ENCODE measurements around the gene NHSL1. TPM values are rescaled to one million over a fixed set of nuclear protein-coding genes. Genes with fewer than 3 reads are reported as not detected.

Gene NHSL1
- total RNA-seq, 1 experiment from 2014 or later: 3.1 TPM

DNA sequence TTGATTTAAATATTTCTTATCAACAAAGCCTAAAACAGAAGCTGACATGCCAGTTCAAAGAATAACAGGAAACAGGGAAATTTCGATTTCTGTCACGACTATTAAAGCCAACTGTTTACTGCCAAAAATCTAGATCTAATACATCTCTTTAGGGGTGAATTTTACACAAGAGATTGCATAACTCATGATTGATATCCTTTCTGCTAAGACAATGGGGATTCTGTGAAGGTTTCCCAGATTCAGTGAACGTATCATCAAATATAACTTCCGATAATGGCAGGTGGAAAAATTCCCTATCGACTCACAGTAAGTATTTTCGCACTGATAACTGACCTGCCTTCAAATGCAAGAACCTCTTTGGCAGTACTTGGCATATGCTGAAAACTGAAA is 42.9 kb downstream of the NHSL1 start:
- DNase-seq (ENCODE audit: low spot score): no peak

DNA sequence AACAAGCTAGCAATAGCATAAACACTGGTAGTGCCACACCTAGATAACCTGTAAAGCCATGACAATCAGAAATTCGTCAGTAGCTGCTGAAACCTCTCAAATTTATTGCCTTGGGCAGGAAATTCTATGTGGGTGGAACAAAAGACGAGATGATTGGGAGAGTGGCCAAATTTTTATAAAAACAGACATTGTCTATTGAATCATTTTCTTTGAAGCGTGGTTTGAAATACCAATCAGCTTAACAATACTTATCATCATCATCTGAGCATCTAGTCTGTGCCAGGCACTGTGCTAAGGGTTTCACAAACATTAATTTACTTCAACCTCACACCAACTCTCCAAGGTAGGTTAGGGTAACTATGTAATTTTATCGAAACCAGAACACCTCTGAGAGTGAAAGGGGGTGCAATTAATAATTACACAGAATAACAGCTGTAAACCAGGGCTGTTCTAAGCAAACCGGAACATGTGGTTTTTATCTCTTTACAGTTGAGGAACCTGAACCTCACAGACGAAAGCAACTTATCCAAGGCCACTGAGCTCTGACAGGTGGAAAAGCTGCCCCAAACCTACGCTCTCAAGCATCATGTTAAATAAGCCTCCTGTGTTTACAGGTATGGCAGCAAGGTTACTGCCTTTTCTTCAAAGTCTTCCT is 43.4 kb downstream of the NHSL1 start:
- no peak for DNase-seq (ENCODE audit: low spot score)

DNA sequence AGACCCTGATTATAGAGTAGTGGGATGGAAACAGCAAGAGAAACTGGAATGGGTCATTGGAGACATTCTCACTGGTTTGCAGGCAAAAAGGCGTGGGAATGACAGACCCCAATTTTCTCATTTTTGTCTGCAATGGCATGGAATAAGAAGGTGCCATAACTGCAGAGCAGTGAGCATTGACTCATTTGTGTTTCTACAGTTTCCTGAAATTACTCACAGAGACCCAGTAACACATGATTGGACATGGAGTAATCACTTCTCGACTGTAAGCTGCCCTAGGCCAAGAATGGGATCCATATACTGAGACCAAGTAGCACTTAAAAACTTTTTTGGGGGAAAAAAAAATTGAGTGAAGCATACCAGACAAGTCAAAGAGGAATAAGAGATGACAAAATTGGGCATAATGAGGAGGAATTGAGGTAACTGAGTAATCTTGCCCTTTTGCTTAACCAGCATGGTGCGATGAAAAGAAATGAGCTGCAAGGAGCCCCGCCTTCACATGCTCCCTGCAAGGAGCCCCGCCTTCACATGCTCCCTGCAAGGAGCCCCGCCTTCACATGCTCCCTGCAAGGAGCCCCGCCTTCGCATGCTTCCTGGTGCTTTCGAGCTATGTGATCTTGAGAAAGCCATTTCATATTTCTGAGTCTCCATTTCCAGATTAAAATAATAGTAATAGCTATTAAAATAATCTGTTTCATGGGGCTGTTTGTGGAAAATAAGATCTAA is 44.1 kb downstream of the NHSL1 start:
- DNase-seq (ENCODE audit: low spot score): no peak

DNA sequence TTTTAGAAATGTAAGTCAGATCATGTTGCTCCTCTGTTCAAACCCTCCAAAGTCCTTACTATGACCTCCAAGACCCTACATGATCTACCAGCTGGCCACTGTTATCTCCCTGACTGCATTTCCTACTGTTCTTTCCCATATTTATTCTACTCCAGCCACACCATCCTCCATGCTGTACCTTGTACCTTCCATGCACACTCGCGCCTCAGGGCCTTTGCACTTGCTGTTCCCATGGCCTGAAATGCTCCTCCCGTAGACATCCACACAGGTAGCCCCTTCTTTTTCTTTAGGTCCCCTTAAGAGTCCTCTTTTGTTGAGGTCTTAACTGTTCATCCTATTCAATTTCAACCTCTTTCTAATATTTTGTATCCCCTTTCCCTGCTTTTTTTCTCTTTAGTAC is 48.3 kb downstream of the NHSL1 start:
- DNase-seq (ENCODE audit: low spot score): no peak

DNA sequence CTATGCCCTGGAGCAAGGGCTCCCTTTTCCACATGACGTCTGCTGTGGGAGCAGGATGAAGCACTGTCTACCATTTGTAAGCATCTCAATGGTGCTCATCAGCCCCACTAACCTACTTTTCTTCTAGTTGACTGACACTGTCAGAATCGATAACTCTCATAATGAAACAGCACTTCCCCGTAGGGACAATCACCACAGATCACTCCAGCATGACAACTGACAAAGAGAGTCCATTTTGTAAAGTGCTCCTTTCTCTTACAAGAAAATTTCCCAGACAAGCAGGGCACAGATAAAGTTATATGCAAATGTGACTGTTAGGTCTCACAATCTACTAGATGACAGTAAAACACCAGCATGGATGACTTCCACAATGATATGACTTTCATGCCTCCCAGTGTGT is 48.8 kb downstream of the NHSL1 start:
- no peak for DNase-seq (ENCODE audit: low spot score)

DNA sequence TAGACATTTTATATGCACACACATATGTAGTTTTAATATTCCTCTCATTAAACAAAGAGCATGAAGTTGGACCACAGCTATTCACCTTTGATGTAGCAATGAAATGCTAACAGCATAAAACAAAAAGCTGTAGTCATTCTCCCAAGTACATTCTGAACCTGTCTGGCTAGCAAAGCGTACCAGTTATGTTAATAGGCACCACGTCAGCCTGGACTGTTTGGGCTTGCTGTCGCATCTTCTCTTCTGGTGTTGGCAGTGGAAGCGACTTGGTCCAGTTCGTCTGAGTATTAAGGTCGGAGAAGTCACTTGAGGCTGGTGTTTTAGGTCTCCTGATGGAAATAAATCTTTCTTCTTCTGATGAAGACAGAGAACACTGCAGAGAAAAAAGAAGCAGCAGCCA is 52.5 kb downstream of the NHSL1 start:
- no peak for DNase-seq (ENCODE audit: low spot score)

DNA sequence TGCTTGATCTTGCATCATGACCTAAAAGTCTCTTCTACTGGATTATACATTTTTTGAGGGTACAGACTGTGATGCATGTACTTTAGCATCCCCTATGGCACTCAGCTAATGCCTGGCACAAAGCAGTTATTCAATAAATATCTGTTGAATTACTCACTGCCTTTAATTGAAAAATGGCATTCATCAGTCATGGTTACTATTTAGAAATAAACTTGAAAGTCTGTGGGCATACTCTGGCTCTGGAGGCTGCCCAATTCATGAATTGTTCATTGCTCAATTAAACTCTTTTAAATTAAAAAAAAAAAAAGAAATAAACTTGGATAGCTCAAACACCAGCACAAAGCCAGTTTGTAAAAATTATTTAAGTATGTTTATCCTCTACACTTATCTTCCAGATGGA is 55.3 kb downstream of the NHSL1 start:
- DNase-seq (ENCODE audit: low spot score): no peak

DNA sequence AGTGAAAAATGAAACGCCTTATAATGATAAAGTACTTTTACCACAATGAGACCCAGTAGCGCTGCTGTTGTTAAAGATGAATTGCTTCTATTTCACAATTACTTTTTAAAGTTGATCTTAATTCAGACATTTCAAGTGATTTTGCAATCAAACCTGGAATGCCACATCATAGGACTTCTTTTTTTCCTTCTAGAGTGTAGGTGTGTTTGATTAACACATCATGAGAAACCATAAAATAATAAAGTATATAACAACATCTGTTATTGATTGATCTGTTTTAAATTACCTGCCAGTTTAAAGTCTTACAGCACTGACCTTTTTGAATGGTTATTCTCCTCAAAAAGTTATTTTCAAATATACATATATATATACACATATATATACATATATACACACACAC is 56.6 kb downstream of the NHSL1 start:
- no peak for DNase-seq (ENCODE audit: low spot score)

DNA sequence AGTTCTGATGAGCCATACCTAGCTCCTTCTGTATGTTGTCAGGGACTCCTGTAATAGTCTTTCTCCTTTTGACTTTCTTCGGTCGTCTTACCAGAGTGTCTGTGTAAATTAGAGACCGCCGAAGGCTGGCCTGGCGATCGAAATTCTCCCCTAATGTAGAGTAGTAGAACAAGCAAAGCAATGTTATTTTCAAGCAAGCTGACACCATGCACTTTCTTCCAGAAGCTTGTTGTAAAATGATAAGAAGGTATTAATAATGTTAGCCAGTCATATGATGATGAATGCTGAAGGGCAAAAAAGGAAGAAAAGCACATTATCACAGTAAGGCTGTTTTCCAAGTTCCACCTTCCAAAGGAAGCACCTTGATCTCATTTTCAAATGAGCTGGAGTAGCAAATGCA is 57.3 kb downstream of the NHSL1 start:
- no peak for DNase-seq (ENCODE audit: low spot score)

DNA sequence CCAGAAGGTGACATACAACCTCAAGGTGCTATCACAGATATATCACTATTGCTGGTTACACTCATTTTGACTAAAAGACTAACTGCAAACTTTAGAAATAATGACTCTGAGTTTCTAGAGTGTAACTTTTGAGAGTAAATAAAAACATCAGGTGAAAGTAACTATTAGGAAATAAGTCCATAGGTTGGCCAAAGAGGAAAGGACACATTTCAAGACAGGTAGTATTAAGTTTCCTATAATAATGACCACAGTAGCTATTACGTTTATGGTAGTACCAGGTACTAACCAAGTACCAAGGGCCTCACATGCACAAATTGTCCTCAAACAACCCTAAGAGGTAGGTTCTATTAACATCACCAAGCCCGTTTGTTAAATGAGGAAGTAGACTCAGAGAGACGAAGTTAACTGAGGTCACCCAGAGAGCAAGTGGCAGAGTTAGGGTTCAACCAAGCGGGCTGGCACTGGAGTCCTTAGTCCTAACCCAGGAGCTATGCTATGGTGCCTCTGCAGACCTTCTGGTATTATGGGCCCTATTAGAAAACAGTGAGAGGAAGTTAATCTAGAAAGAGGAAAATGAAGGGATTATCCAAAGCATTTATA is 58.4 kb downstream of the NHSL1 start:
- DNase-seq (ENCODE audit: low spot score): no peak

DNA sequence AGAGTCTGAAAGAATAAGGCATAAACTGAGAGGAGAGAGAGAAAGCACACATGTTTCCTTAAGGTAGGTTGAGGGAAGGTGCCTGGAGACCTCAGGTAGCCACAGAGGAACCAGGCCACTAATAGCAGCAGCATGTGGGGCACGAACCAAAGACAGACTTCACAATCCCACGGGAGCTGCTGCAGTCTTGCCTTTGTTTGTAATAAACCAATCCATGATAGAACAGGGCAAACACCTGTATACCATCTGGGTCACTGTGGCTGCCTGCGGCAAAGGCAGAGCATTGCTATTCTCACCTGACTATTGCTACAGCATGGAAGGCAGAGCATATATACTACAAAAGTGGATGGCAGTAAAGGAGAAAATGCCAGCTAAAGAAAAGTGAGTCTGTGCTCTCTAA is 59.0 kb downstream of the NHSL1 start:
- no peak for DNase-seq (ENCODE audit: low spot score)

DNA sequence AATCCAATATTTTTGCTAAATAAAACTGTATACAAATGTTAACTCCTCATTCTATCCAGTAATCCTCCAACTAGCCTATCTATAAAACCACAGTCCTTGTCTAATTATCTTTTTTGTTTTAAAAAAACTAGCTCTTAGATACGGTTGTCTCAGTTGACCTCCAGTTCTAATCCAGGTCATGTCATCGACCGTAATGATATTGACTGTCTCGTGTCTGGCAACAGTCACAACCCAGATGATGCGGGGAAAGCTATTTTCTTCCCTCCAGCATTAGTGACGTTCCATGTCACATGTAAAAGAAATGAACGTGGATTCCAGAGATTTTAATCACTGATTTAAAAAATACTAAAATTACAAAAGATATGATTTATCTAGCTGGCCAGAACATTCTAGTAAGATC is 59.7 kb downstream of the NHSL1 start:
- DNase-seq (ENCODE audit: low spot score): no peak

DNA sequence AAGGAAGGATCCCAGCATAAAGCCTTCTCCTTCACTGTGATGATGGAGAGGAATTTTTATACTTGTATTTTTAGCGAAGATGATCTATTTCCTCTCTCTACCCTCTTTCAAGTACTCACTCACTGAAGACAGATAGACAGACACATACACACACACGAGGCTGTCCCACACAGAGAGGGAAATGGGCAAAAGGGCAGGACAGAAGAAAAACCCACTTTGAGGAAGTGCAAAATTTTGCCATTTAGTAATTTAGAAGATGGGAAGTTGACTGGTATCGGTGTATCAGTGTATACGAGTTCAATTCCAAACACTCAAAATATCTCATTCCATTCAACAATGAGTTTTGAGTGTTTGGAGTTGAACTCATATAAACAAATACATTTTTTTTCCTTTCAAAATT is 64.4 kb downstream of the NHSL1 start:
- DNase-seq (ENCODE audit: low spot score): no peak

DNA sequence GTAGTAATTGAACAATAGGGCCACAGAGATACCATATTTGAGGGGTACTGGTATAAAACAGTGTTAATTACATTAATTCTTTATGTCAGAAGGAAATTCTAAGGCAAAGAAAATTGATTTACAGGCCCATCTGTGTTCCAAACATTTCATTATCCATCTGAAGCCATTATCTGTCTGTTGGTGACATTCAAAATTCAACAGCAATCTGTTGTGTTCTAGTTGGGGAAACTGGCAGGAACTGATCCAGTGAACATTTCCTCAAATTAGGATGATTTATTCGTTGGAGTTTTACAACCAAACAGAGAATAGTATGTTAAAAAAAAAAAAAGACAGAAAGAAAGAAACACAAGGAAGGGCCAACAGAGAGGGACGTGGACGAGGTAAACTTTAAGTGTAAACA is 65.2 kb downstream of the NHSL1 start:
- DNase-seq (ENCODE audit: low spot score): no peak

DNA sequence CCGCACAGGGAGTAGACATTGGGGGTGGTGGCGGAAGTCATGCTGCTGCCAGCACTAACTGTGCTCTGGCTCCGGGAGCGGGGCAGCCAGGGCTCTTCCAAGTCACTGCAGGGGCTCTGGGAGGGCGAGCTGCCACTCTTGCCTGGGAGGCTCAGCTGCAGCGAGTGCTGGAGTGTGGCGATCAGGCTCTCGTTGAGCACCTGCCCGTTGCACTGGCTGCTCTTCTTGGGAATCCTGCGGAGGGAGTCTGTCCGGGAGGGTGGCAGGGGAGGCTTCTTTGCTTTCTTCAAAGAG is 67.3 kb downstream of the NHSL1 start:
- no peak for DNase-seq (ENCODE audit: low spot score)

DNA sequence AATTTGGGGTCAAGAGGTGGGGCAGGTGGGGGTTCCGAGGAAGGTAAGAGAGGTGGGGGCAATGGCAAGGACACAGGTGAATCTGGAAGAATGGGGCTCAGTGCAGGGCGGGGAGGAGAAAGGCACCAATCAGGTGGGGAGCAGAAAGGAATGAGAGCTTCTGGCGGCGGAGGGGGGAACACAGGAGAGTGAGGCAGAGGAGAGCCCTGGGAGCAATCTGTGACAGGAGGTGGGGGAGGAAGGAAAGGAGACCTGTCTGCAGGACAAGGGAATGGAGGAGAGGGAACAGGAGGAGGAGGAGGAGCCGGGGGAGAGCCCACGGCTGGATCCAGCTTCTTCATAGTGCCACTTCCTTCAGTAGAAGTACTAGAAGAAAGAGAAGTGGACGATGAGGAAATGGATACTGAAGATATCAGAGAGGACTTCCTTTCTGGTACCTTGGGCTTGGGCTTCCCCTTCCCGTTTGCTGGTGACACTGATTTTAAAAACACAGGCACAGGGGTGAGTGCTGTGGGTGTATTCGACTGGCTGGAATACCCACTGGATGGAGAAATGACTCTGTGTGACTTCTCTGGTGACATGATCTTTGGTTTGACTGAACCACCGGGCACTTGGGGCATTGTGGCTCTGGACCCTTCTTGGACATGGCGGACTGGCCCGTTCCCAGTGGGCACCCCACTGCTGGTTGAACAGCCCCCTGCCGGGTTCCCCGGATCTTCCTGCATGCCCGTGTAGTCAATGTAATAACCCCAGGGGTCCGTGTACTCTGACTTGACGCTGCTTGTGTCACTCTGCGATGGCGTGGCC is 67.8 kb downstream of the NHSL1 start:
- DNase-seq (ENCODE audit: low spot score): no peak

DNA sequence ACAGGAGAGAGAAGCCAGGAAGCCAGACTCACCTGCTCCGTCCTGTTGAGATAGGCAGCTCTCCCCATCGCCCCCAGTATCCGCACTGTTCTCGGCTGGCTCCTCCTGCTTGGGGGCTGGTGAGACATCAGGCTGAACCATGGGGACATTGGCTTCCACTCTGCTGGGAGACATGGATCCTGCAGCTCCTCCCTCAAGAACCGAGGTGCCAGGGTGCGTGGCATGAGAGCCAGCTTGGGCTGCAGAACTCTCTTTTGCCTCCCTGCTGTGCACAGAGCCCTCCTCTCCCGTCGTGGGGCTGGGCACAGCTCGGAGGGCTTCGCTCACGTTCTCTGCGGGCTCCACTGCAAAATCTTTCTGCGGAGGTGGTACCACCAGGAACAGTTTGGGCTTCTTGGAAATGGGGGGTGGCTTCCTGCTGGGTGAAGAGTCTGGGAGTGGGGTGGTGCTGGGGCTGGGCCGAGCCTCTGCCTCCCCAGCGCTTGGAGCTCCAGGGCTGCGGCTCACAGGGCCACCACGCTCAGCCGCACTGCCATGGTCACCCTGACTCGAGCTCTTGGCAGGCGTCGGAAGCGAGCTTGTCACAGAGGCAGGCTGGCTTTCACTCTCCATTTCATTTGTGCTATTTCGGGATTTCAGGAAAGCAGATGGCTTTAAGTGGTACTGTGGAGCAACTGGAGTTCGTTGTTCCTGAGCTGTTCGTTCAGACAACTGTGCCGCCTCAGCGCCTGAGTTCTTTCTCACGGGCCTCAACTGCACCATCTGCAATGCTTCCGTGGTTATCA is 68.7 kb downstream of the NHSL1 start:
- DNase-seq (ENCODE audit: low spot score): no peak

DNA sequence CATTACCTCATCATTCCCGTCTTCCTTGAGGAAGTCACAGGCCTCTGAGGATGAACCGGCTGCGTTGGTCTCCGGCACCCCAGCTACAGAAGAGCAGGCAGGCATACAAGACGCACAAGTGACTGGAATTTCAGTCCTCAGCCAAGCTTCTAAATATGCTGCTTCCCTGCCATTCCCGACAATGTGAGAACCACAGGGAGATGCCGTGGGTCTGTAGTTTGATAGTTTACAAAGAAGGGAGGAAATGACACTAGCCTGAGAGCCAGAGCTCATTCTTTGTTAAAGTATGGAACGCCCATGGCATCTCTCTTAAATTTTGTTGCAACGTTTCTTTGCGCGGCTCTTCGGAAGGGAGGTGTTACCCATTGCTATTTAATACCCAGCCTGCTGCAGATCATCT is 69.5 kb downstream of the NHSL1 start:
- no peak for DNase-seq (ENCODE audit: low spot score)

DNA sequence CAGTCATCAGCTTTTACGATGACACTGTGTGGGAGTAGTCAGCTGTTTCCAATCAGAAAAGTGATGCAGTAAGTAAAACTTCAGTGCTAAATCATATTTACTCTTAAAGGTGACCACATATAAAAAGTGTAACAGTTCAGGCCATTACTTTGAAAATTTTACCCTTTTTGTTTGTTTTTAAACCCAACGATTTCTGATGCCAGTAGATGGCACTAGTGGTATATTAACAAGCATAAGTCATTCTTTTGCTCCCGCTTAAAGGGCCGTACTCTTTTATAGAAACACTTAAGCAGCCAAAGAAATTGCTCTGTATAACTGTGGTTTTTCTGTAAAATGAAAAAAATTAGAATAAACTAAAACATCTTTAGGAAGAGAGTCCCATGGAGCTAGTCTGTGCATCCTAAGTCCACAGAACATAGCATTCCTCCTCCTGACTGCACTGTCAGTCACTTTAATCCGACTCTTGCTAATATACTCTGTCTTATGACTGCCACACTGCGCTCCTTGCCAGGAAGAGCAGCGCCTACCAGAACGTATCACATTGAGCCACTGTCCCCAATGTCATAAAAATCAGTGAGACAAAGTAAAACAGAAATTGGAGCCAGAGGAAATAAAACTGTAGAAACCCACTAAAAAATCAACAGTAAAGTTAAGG is 70.2 kb downstream of the NHSL1 start:
- DNase-seq (ENCODE audit: low spot score): no peak

DNA sequence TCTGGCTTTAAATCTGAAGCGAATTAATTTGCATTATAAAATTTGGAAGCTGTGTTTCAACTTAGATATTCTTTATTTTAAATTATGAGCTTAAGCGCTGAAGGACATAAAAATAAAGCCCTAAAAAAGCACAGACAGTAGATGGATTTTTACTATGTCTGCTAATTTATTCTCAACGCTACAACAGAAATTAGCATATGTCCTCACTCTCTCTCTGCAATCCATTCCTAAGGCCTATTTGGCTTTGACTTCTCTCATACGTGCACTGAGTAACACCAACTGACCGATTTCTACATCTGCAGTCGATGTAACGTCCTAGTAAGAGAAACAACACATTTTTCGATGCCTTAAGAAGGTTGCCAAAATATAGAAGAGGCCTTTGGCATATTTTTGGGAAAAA is 71.6 kb downstream of the NHSL1 start:
- DNase-seq (ENCODE audit: low spot score): no peak

DNA sequence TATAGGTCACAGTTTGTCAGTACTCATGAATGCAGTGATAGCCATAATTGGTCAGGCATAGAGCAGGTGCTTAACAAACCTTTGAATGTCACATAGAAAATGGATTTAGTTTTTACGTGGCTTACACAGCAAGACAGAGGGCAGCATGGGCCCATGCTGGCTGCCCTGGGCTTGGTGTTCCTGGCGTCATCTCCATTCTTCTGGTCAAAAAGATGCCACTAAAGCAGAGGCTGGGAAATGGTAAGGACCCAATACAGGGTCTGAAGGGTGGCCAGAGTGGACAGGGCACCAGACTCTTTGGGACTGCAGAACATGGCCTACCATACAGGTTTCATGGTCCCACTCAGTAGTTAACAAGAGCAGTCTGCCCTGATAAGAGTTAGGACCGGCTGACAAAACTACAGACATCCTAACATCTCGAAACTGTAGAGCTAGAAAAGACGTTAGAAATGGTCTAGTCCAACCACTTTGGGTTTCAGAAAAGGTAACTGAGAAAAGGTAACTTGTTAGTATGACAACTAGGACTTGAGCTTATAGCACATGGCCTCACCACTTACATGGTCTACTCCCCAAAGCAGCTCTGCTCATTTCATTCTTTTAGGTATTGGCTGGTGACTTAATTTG is 72.7 kb downstream of the NHSL1 start:
- DNase-seq (ENCODE audit: low spot score): no peak

Measured in H4 (cell line).